HG02798 (cell line): Measurements from ENCODE around the gene KBTBD13.
"Not testable (repeated sequence)": the region's sequence is repeated elsewhere in the genome, so short reads cannot be mapped to it uniquely, and the experiment has no call there.

Experiments
- ATAC-seq: cut with Tn5 transposase; IDR thresholded peaks from one replicate; pipeline ENCODE4 v1.9.1; 2021; ENCODE audit warnings: mild to moderate bottlenecking; ENCODE audit not compliant: unreplicated experiment, poor library complexity

The KBTBD13 gene

GRCh38 chr15:65085990-65086679 lies 9.6 kb downstream of the KBTBD13 start:
- ATAC-seq, result no peak

GRCh38 chr15:65086680-65087111 lies 10.2 kb downstream of the KBTBD13 start:
- ATAC-seq, result no peak

DNA sequence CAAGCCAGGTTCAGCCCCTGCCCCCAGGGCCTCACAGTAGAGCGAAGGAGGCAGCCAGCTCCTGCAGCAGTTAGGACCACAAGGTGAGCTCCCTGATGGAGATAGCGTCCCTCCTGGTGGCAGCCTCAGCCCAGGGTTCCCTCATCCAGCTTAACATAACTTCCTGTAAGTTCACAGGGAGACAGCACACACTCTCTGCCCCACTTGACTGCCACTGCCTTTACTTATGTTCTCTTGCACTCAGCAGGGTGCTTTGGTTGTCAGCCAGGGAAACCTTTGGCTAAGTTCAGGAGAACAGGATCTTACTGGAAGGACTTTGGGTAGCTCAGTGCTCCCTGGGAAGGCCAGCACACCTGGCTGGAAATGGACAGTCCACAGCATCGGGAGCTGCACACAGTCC lies 10.9 kb downstream of the KBTBD13 start:
- no peak for ATAC-seq

DNA sequence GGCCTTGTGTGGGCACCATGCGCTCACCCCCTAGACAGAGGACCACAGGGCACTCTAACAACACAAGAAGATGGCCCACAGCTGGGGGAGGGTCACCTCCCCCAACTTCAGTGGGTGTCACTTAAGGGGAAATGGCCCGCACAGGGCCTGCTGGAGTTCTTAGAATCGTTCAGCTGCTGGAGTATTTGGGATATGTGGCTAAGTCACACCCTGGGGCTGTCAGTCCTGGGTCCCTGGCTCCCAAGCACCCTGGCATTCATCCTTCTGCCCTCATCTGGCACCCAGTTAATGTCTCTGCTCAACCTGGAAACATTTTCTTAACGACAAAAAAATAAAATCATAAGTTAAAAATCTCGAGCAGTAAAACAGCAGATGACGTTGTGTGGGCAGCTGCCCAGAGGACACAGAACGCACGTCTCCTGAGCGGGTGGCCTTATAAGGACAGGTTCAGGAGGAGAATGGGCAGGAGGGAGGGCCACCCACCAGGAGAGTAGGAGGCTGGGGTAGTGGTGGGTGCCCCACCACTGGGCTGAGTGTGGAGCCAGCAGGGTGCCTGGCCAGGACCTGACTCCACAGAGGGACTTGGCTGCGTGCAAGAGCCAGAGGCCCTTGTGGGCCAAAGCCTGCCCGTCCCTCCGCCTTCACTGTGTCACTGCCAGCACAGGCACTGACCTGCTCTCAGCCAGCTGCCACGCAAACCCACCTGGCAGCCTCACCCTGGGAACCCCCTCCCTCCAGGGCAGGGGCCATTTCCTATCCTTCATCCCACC lies 11.5 kb downstream of the KBTBD13 start:
- no peak for ATAC-seq

- no peak for ATAC-seq
Measured at GRCh38 chr15:65088643-65089021, 12.1 kb downstream of the KBTBD13 start.

- no peak for ATAC-seq
Measured at GRCh38 chr15:65089206-65089824, 12.8 kb downstream of the KBTBD13 start.

DNA sequence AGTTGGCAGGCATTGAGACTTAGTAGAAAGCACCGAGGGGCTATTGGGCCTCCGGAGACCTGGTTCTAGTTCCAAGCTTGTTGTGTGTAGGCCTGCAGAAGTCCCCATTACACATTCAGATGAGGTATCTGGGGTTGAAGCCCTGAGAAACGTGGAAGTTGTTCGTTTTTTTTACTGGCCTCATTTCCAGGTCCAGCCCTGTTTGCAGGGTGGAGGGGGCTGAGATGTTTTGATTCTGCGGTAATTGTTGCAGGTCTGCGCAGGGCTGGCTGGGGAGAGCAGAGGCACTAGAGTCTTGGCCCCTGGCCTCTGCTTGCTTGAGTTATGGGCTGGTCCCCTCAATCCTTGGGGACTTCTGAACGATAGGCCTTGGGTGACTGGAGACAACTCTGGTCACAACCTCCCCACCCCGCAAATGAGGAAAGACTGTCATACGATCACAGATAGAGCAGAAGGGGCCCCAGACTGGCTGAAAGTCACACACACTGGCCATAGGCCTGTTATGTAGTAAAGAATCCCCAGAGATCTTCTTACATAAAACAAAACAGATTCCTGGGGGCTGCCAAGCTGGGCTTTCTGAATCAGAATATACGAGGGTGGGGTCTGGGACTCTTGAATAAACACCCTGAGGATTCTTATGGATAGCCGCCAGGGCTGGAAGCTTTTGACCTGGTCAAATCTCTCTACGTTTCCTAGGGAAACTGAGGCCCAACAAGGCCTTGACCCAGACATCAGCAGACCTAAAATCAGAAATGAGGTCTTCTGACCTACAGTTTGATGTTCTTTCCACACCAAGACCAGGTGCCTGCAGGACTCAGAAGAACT lies 15.6 kb downstream of the KBTBD13 start:
- no peak for ATAC-seq

- ATAC-seq, result no peak
Measured at GRCh38 chr15:65092911-65093792, 16.6 kb downstream of the KBTBD13 start.

- not testable (repeated sequence) for ATAC-seq
Measured at GRCh38 chr15:65093793-65094170, 17.2 kb downstream of the KBTBD13 start.

DNA sequence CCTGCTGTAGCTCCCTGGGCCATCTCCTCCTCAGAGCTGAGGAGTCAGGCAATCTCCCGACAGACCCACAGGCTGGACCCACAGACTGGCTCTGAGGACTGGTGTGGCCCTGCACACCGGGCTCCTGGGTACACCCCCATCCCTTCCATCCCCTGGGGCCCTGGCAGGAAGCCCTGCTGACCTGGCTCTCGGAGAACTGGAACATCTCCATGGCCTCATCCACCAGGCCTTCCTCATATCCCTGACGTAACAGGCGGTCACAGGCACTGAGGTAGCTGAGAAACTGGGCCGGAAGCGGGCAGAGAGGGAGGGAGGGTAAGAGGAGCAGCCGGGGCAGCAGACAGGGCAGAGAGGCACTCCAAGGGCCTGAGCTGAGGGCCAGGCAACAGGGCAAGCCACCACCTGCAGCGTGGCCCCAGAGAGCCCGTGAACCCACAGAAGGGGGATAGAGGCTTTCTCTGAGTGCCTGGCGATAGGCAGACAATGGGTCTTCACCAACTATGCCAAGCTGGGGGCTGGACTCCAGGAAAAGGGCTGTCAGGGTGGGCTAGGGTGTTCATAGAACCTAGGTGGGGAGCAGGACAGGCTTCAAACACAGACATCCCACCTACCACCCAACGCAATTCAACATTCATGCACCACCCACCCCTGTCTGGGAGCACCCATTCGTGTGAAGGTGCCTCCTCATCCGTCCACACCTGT lies 17.9 kb downstream of the KBTBD13 start:
- no peak for ATAC-seq

GRCh38 chr15:65095011-65095746 lies 18.6 kb downstream of the KBTBD13 start:
- no peak for ATAC-seq

- no peak for ATAC-seq
Measured at GRCh38 chr15:65095747-65096104, 19.2 kb downstream of the KBTBD13 start.

DNA sequence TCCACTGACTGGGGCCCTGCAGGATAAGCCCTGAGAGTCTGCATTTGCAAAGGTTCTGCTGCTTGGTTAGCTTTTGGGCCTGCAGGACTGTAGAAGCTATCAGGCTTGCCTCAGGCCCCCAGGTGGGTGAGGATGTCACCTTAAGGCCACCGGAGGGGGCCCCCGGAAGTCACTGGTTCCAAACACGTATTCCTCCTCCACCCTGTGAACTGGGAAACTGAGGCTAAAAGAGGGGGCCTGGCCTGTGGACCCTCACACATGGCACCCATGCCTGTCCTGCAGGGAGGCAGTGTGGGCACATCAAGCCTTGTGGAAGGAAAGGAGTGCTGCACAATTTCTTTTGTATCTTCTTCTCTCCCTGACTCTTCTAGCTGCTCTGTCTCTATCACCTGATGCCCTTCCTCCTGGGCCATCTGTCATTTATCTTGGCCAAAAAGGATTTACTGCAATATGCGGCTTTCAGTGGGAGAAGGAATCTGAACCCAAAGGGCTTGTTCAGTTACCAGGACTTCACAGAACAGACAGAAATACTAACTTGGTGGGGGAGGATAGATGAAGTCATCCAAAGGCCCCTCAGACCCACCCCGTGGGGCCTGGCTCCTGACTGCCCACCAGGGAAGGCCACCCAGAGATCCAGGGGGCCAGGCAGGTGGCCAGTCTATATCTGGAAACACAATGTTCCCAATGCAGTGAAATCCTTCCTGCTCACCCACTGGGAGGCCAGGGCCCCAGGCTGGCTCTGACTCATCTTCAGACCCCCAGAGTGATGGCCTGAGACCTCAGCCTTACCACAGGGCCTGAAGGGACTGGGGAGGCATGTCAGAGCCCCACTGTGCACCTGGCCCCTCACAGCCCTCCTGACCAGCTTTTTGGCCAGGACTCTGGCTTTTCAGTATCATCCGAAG lies 20.2 kb downstream of the KBTBD13 start:
- no peak for ATAC-seq

DNA sequence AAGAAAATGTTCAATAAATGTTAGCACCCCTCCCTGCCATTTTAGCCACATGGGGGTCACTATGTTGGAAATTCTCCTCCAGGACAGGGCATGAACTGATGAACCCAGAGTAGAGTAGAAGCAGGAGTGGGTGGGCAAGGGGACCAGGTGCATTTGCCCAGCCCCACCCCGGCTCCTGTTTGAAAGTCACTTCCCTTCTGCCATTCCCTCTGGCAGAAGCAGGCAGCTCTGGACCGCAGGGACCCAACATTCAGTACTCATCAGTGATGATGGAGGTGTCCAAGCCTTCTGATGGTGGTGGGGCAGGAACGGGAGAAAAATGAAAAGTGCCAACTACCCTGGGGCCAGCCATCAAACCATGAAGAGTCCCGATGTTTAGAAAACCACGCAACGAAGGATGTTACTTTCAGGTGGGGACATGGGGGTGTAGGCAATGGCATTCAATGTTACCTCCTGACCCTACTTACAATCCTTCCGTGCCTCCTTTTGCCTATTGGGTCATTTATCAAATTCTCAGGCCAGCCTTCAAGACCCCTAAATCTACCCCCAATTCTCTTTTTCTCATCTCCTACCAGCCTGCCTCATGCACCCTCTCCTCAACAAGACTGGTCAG lies 21.2 kb downstream of the KBTBD13 start:
- no peak for ATAC-seq

GRCh38 chr15:65099336-65099735 lies 22.8 kb downstream of the KBTBD13 start:
- no peak for ATAC-seq

GRCh38 chr15:65099801-65100200 lies 23.3 kb downstream of the KBTBD13 start:
- not testable (repeated sequence) for ATAC-seq

DNA sequence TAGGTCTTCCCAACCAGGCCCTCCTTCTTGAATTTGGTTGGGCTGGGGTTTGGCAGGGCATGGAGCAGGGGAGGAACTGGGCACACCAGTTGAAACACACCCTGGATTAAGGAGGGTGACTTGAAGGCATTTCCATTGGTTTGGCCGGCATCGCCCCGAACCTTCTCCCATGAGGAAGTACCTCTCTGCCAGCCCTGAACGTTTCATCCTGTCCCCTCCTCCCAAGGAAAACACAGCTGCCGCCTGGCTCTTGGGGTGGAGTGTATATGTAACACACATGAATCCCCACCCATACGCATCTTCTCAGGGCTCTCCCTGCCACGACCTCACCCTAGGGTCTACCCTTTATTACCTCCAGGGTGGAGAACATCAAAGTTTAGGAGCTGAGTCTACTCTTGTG lies 23.9 kb downstream of the KBTBD13 start:
- no peak for ATAC-seq
